GM13976 (cell line): ENCODE data around the gene GDPD5.

Experiments used
- DNase-seq: peaks from one replicate; pipeline ENCODE4 v3.0.0; 2012; ENCODE audit warnings: low spot score
- in situ Hi-C: fragments of 300-500 bp; cut with MboI; formaldehyde crosslinking; loops from one replicate; pipeline ENCODE4 v1.12.0; 2022; ENCODE audit warnings: low sequenced_read_pairs, mixed read lengths, inconsistent platforms; ENCODE audit not compliant: unreplicated experiment
- TF ChIP-seq, protein P1 (sequence below): IDR thresholded peaks from 2 replicates; pipeline ENCODE4 v1.5.1; 2012; ENCODE audit warnings: borderline replicate concordance, mild to moderate bottlenecking; ENCODE audit not compliant: insufficient read depth; ENCODE audit errors: extremely low read depth, missing control alignments, control extremely low read depth

GDPD5 gene

DNA sequence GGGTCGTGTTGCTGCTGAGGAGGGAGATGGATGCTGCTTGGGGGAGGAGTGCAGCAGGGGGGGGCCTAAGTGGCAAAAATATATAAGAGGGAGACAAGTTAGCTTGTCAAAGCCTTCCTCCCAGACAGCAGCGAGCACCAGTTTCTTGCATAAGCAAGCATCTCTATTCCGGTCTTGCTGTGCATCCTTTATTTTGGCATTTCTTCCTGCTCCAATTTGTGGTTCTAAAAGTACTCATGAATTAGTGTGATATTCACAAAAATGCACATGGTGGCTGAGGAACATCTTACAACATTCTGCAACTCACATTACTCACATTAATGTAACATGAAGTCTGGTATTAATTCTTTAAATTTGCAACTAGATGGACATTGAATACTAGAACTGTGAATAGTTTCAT is 32.1 kb downstream of the GDPD5 start:
- in situ Hi-C loops: no loop called here
- TF ChIP-seq, protein P1, sequence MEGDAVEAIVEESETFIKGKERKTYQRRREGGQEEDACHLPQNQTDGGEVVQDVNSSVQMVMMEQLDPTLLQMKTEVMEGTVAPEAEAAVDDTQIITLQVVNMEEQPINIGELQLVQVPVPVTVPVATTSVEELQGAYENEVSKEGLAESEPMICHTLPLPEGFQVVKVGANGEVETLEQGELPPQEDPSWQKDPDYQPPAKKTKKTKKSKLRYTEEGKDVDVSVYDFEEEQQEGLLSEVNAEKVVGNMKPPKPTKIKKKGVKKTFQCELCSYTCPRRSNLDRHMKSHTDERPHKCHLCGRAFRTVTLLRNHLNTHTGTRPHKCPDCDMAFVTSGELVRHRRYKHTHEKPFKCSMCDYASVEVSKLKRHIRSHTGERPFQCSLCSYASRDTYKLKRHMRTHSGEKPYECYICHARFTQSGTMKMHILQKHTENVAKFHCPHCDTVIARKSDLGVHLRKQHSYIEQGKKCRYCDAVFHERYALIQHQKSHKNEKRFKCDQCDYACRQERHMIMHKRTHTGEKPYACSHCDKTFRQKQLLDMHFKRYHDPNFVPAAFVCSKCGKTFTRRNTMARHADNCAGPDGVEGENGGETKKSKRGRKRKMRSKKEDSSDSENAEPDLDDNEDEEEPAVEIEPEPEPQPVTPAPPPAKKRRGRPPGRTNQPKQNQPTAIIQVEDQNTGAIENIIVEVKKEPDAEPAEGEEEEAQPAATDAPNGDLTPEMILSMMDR: no peak
- DNase-seq: no peak

DNA sequence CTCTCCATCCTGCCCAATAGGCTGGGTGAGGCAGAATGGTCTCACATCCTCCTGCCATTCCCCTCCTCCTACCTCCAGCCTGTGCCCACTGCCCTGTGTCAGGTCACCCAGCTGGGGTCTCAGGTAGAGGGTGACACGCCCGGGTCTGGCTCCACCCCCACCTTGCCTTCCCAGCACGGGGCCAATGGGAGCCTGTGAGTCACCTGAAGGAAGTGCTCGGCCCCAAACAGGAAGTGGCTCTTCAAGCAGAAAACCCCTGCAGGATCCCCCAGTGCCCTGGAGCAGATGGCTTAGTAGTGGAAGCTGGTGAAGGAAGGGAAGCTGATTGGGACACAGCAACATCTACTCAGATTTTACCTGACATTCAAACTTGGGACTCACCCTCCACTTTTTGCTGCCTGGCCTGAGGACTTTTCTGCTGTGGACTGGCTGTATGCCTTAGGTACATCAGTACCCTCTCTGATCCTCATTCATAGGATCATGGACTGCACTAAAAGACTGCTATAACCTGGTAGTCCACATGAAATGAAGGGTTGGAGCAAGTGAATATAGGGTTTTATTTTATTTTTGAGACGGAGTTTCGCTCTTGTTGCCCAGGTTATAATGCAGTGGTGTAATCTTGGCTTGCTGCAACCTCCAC is 33.4 kb downstream of the GDPD5 start:
- in situ Hi-C loops: no loop called here
- DNase-seq: peak; percentile 69
- TF ChIP-seq, protein P1: no peak

DNA sequence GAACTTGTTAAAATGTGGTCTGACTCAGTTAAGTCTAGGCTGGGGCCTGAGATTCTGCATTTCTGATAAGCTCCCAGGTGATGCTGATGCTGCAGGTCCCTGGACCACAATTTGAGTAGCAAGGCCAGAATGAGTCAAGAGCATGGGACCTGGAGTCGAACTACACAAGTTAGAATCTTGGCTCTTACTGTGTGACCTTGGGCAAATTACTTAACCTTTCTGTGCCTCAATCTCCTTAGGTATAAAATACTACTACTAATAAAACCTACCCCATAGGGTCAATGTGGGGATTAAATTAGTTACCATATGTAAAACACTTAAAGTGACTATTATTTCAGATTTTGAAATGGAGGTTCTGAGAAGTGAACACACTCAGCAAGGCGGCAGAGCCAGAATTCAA is 34.3 kb downstream of the GDPD5 start:
- no peak for DNase-seq
- TF ChIP-seq, protein P1: no peak
- in situ Hi-C loops: no loop called here

DNA sequence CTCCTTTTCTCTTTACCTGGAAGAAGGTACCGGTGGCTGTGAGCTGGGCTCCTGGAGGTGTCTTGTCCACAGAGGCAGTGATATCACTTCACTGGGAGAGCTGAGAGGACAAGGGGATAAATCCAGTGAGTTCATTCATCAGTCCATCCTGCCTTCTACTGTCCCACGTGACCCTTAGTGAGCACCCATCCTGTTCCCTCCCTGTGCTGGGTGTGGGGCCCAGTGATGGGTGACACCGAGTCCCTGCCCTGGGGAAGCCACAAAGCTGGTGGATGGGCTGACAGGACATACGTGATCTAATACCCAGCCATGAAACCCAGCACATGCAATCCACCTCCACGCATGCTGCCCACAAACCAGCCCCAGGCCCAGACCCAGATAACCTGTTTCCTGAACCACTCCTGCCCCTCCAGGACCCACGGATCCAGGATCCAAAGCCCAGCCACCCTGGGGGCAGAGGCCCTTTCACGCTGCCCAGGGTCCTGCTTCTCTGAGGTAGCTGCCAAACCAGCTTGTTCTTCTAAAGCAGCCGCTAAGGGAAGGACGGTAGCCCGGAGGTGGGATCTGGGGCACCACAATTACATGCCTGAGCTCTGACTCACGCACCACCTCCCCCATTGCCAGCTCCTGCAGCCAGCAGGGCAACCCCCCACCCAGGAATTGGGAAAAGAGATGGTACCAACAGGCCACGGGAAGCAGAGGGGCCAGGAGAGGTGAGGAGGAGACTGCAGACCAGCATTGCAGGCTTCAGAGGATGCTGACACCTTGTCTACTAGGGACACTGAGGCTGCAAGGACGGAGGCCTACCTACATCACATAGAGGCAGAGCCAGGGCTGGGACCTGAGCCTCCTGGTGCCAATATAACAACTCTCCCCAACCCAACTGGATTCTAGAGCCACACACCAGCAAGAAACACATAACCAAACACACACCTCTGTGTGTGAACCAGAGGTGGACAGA is 35.2 kb downstream of the GDPD5 start:
- in situ Hi-C loops: no loop called here
- TF ChIP-seq, protein P1: no peak
- no peak for DNase-seq

DNA sequence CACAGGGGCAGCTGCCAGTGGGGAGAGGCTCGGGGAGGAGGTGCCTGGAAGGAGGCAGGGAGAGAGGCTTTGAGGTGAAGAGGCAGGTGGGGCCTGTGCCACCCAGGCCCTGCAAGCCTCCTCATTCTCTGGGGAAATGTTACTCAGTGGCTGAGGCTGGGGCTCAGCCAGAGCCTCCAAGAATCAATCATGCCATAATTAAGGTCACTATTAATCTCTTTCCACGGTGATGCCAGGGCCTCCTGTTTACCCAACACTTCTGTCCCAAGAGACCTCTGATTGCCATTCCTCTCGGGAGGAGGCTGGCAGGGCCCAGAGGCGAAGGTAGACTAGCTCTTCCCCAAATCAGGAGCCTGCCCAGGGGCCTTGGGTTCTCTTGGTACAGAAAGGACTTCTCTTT is 38.4 kb downstream of the GDPD5 start:
- in situ Hi-C loops: no loop called here
- TF ChIP-seq, protein P1: no peak
- DNase-seq: no peak

DNA sequence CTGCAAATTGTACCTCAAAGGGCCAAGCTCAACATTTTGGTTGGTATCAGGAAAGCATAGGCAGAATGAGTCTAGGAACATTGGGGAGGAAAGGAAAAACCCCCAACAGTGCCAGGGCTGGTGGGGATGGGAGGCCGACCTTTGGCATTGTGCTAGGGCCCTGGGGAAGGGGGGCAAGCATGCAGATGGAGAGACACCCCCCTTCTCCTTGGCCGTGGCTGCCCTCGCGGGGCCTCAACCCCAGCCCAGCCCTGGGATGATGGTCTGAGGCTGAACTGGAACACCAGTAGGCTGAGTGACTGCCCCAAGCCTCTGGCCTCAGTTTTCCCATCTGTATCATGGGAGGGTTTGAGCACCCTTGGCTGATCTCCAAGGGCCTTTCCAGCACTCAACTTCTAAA is 40.0 kb downstream of the GDPD5 start:
- in situ Hi-C loops: no loop called here

More for the DNA sequence above, 40.0 kb downstream of the GDPD5 start:
- TF ChIP-seq, protein P1: no peak
- DNase-seq: no peak
